A549 (cell line): ENCODE results near the gene CADM1.

Experiments
- CEBPB ChIP-seq, 2 experiments: fragments of >200 bp in 1 of 2; sonication (Bioruptor Twin) in 1 of 2; formaldehyde crosslinking in 1 of 2; IDR thresholded peaks; 2 replicates each; pipeline ENCODE4 v1.6.1; 2012 to 2016
- CTCF ChIP-seq: fragments of >200 bp; sonication (Bioruptor Twin); formaldehyde crosslinking; IDR thresholded peaks from 3 replicates; pipeline ENCODE4 v1.5.1; 2016
- EP300 ChIP-seq, 2 experiments: fragments of >200 bp; sonication (Bioruptor Twin); formaldehyde crosslinking; IDR thresholded peaks; 2 replicates in 1 of 2; 3 replicates in 1 of 2; pipeline ENCODE4 v1.6.1; 2016 to 2017
- ESRRA ChIP-seq: fragments of 150-350 bp; IDR thresholded peaks from 2 replicates; pipeline ENCODE4 v1.6.1; 2014; ENCODE audit warnings: mild to moderate bottlenecking, low read length, borderline replicate concordance
- JUN ChIP-seq, 2 experiments: fragments of >200 bp; sonication (Bioruptor Twin); formaldehyde crosslinking; IDR thresholded peaks; 2 replicates in 1 of 2; 3 replicates in 1 of 2; pipeline ENCODE4 v1.6.1; 2016 to 2017
- POLR2A ChIP-seq: IDR thresholded peaks from 2 replicates; pipeline ENCODE4 v1.6.1; 2012; ENCODE audit warnings: mild to moderate bottlenecking, low read length
- TF ChIP-seq, protein P1 (sequence below): IDR thresholded peaks from 2 replicates; pipeline ENCODE4 v1.6.1; 2012
- TF ChIP-seq, protein P2 (sequence below): fragments of 450-650 bp; IDR thresholded peaks from 2 replicates; pipeline ENCODE4 v1.6.1; 2014; ENCODE audit warnings: antibody characterized with exemption
- TF ChIP-seq, protein P3 (sequence below): fragments of 200-600 bp; sonication (generic); IDR thresholded peaks from 2 replicates; pipeline ENCODE4 v1.6.1; 2016; ENCODE audit warnings: antibody characterized with exemption, mild to moderate bottlenecking, moderate library complexity

DNA sequence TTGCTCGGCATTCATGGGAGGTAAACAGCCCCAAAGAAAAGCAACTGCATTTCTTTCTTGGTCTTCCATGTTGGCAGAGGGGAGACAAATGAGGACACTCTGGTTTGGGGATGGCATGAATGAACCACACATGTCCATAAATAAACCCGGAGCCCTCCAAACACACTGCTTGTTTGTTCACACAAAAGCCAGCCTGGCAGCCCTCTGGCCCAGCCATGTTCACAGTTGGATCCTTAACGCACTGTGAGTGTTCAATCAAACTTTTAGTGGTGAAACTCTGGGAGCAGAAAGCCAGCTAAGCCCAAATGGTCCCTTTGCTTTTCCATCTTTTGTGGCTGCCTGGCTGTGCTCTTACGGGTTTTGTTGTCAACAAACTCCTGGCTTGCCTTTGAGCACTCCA lies 336.8 kb downstream of the CADM1 start:
- TF ChIP-seq POLR2A (no peak), CTCF (no peak), EP300 (IDR thresholded peaks at IDR 0.05) (no peak), JUN (IDR thresholded peaks at IDR 0.05) (no peak), ESRRA (no peak), CEBPB (IDR thresholded peaks at IDR 0.05) (no peak)
- TF ChIP-seq, protein P1, sequence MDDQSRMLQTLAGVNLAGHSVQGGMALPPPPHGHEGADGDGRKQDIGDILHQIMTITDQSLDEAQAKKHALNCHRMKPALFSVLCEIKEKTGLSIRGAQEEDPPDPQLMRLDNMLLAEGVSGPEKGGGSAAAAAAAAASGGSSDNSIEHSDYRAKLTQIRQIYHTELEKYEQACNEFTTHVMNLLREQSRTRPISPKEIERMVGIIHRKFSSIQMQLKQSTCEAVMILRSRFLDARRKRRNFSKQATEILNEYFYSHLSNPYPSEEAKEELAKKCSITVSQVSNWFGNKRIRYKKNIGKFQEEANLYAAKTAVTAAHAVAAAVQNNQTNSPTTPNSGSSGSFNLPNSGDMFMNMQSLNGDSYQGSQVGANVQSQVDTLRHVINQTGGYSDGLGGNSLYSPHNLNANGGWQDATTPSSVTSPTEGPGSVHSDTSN = no peak
- TF ChIP-seq, protein P2, sequence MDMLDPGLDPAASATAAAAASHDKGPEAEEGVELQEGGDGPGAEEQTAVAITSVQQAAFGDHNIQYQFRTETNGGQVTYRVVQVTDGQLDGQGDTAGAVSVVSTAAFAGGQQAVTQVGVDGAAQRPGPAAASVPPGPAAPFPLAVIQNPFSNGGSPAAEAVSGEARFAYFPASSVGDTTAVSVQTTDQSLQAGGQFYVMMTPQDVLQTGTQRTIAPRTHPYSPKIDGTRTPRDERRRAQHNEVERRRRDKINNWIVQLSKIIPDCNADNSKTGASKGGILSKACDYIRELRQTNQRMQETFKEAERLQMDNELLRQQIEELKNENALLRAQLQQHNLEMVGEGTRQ = no peak
- TF ChIP-seq, protein P3, sequence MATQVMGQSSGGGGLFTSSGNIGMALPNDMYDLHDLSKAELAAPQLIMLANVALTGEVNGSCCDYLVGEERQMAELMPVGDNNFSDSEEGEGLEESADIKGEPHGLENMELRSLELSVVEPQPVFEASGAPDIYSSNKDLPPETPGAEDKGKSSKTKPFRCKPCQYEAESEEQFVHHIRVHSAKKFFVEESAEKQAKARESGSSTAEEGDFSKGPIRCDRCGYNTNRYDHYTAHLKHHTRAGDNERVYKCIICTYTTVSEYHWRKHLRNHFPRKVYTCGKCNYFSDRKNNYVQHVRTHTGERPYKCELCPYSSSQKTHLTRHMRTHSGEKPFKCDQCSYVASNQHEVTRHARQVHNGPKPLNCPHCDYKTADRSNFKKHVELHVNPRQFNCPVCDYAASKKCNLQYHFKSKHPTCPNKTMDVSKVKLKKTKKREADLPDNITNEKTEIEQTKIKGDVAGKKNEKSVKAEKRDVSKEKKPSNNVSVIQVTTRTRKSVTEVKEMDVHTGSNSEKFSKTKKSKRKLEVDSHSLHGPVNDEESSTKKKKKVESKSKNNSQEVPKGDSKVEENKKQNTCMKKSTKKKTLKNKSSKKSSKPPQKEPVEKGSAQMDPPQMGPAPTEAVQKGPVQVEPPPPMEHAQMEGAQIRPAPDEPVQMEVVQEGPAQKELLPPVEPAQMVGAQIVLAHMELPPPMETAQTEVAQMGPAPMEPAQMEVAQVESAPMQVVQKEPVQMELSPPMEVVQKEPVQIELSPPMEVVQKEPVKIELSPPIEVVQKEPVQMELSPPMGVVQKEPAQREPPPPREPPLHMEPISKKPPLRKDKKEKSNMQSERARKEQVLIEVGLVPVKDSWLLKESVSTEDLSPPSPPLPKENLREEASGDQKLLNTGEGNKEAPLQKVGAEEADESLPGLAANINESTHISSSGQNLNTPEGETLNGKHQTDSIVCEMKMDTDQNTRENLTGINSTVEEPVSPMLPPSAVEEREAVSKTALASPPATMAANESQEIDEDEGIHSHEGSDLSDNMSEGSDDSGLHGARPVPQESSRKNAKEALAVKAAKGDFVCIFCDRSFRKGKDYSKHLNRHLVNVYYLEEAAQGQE = no peak
